Mesendoderm (in vitro differentiated cells): ENCODE measurements around the gene LAMB1.

ENCODE experiments used
- DNase-seq: peaks from one replicate; pipeline ENCODE4 v3.0.0; 2013
- H2AK5ac ChIP-seq: 2 replicates; pipeline ENCODE4 v1.6.1; 2013; ENCODE audit warnings: low read length, inconsistent platforms
- H2BK120ac ChIP-seq: 2 replicates; pipeline ENCODE4 v1.6.1; 2013; ENCODE audit warnings: low read depth, mild to moderate bottlenecking, low read length, moderate library complexity, mixed read lengths
- H2BK15ac ChIP-seq: replicated peaks from 2 replicates; pipeline ENCODE4 v1.6.1; 2013; ENCODE audit warnings: low read depth, mild to moderate bottlenecking, moderate library complexity
- H2BK5ac ChIP-seq: 2 replicates; pipeline ENCODE4 v1.6.1; 2013; ENCODE audit warnings: low read length, inconsistent platforms
- H3K18ac ChIP-seq: 2 replicates; pipeline ENCODE4 v1.6.1; 2013; ENCODE audit warnings: mild to moderate bottlenecking, low read length, mixed read lengths
- H3K23ac ChIP-seq: one replicate; pipeline ENCODE4 v1.6.1; 2013; ENCODE audit warnings: low read length
- H3K27ac ChIP-seq: 2 replicates; pipeline ENCODE4 v1.5.1; 2013; ENCODE audit warnings: low read depth, mild to moderate bottlenecking, inconsistent platforms, low read length, moderate library complexity
- H3K27me3 ChIP-seq: 2 replicates; pipeline ENCODE4 v1.6.1; 2013; ENCODE audit warnings: low read length, control low read depth, mild to moderate bottlenecking, inconsistent platforms; ENCODE audit not compliant: insufficient read depth, poor library complexity
- H3K36me3 ChIP-seq: 2 replicates; pipeline ENCODE4 v1.6.1; 2013; ENCODE audit warnings: low read length, inconsistent platforms; ENCODE audit not compliant: control insufficient read depth, insufficient read depth
- H3K4ac ChIP-seq: one replicate; pipeline ENCODE4 v1.6.1; 2013; ENCODE audit warnings: low read depth, mild to moderate bottlenecking, low read length, moderate library complexity
- H3K4me1 ChIP-seq: 2 replicates; pipeline ENCODE4 v1.6.1; 2013; ENCODE audit warnings: low read depth, low read length, inconsistent platforms; ENCODE audit not compliant: control insufficient read depth
- H3K4me2 ChIP-seq: 2 replicates; pipeline ENCODE4 v1.6.1; 2013; ENCODE audit warnings: low read length
- H3K4me3 ChIP-seq: 2 replicates; pipeline ENCODE4 v1.5.1; 2013; ENCODE audit warnings: mild to moderate bottlenecking, low read length
- H3K56ac ChIP-seq: one replicate; pipeline ENCODE4 v1.6.1; 2013; ENCODE audit warnings: low read length
- H3K79me1 ChIP-seq: 2 replicates; pipeline ENCODE4 v1.6.1; 2013; ENCODE audit warnings: low read length, inconsistent platforms
- H3K79me2 ChIP-seq: 2 replicates; pipeline ENCODE4 v1.6.1; 2013; ENCODE audit warnings: mild to moderate bottlenecking, low read length; ENCODE audit not compliant: control insufficient read depth, insufficient read depth
- H3K9ac ChIP-seq: 2 replicates; pipeline ENCODE4 v1.6.1; 2013; ENCODE audit warnings: low read length, inconsistent platforms
- H4K5ac ChIP-seq: one replicate; pipeline ENCODE4 v1.6.1; 2013; ENCODE audit warnings: low read length
- H4K8ac ChIP-seq: one replicate; pipeline ENCODE4 v1.6.1; 2013; ENCODE audit warnings: low read depth, mild to moderate bottlenecking, control low read depth, low read length, moderate library complexity
- WGBS: extraction: QIAGEN DNeasy Blood & Tissue Kit; methylation state at CpG from one replicate; pipeline ENCODE4 v1.1.7; 2013; ENCODE audit warnings: low lambda C conversion rate, missing lambda C conversion rate; ENCODE audit not compliant: insufficient coverage; ENCODE audit errors: extremely low coverage; 5-methylcytosine and 5-hydroxymethylcytosine counted together

LAMB1 gene

GRCh38 chr7:108027239-108027638 is 24.3 kb upstream of the LAMB1 start:
- H2AK5ac ChIP-seq, result no peak overlapping the region

DNA sequence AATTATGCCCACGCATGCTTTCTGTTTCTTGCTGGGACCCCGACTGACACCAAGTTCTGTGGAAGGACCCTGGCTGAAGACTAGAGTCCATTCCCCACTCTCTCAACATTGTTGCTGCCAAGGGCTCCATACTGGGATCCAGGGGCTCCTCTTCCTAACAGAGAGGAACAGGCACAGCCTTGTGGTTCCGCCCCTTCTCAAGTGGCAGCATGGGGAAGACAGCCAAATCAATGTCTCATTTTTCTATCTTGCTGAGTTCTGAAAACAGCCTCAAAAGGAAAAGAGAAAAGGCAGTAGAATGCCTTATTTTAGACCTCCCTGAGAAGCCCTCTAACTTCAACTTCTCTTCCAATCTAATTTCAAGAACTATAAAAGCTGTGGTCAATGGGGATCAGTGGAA is 23.7 kb upstream of the LAMB1 start:
- Histone ChIP-seq H3K27ac (no peak overlapping the region), H3K18ac (no peak overlapping the region), H3K4me1 (no peaks in the 10 kb centered on the region), H2AK5ac (no peak overlapping the region), H2BK5ac (no peak overlapping the region), H3K27me3 (no peaks in the 10 kb centered on the region), H2BK15ac (no peak overlapping the region), H3K79me2 (no peaks in the 10 kb centered on the region), H3K79me1 (no peaks in the 10 kb centered on the region), H3K56ac (no peak overlapping the region), H3K4me2 (no peak overlapping the region), H2BK120ac (no peak overlapping the region), H3K9ac (no peak overlapping the region), H3K23ac (no peak overlapping the region), H3K4ac (no peak overlapping the region), H4K5ac (no peak overlapping the region), H3K36me3 (no peaks in the 10 kb centered on the region), H4K8ac (no peak overlapping the region), H3K4me3 (no peak overlapping the region)
- no CpG with 5 or more reads among the region's 3 CpGs for WGBS
- DNase-seq, result no peak

More at GRCh38 chr7:108027239-108027638, 24.3 kb upstream of the LAMB1 start:
- Histone ChIP-seq H3K79me2 (no peaks in the 10 kb centered on the region), H3K4ac (no peak overlapping the region), H3K23ac (no peak overlapping the region), H4K5ac (no peak overlapping the region), H2BK5ac (no peak overlapping the region), H2BK120ac (no peak overlapping the region), H3K79me1 (no peaks in the 10 kb centered on the region), H3K4me3 (no peak overlapping the region), H2BK15ac (no peak overlapping the region), H3K4me1 (no peaks in the 10 kb centered on the region), H3K9ac (no peak overlapping the region), H4K8ac (no peak overlapping the region), H3K4me2 (no peak overlapping the region), H3K36me3 (no peaks in the 10 kb centered on the region), H3K27ac (no peak overlapping the region), H3K56ac (no peak overlapping the region), H3K18ac (no peak overlapping the region), H3K27me3 (no peaks in the 10 kb centered on the region)
- no CpG with 5 or more reads among the region's 1 CpG for WGBS
- no peak for DNase-seq

- Histone ChIP-seq H4K5ac (no peak overlapping the region), H3K4me3 (no peak overlapping the region), H3K18ac (no peak overlapping the region), H3K27me3 (no peaks in the 10 kb centered on the region), H2AK5ac (no peak overlapping the region), H3K4ac (no peak overlapping the region), H2BK15ac (no peak overlapping the region), H2BK120ac (no peak overlapping the region), H3K79me2 (no peaks in the 10 kb centered on the region), H3K4me1 (no peaks in the 10 kb centered on the region), H3K4me2 (no peak overlapping the region), H3K23ac (no peak overlapping the region), H4K8ac (no peak overlapping the region), H3K79me1 (no peaks in the 10 kb centered on the region), H3K36me3 (no peaks in the 10 kb centered on the region), H3K9ac (no peak overlapping the region), H2BK5ac (no peak overlapping the region), H3K56ac (no peak overlapping the region), H3K27ac (no peak overlapping the region)
- no peak for DNase-seq
- no CpG with 5 or more reads among the region's 5 CpGs for WGBS
Measured at GRCh38 chr7:108026116-108026515, 23.2 kb upstream of the LAMB1 start.

DNA sequence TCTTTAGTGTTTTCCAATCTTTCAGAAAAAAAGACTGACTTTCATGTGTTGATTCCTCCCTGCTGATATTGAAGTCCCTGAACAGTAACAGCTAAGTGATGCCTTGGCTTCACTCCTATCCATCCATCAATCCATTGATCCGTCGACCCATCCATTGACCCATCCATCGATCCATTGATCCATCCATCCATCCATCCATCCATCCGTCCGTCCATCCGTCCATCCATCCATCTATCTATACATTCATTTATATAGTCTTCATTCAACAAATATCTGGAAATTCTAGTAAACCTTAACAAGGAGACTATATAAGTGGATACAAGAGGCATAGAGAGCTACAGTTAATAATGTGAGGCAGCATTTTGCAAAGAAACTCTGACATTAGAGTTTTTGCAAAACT is 21.6 kb upstream of the LAMB1 start:
- no peak overlapping the region for H3K4me2 ChIP-seq
- H4K8ac ChIP-seq, result no peak overlapping the region
- H3K4me1 ChIP-seq, result no peaks in the 10 kb centered on the region
- DNase-seq, result no peak
- no peak overlapping the region for H3K23ac ChIP-seq
- H3K79me2 ChIP-seq, result no peaks in the 10 kb centered on the region
- no peak overlapping the region for H4K5ac ChIP-seq
- WGBS, result 100% methylated on average over 3 of the region's 6 CpGs
- no peak overlapping the region for H2BK5ac ChIP-seq
- H3K18ac ChIP-seq, result no peak overlapping the region
- H2BK15ac ChIP-seq, result no peak overlapping the region
- no peak overlapping the region for H3K4me3 ChIP-seq
- H3K27me3 ChIP-seq, result no peaks in the 10 kb centered on the region
- H3K4ac ChIP-seq, result no peak overlapping the region
- H3K56ac ChIP-seq, result no peak overlapping the region
- no peak overlapping the region for H2BK120ac ChIP-seq
- H3K9ac ChIP-seq, result no peak overlapping the region
- no peak overlapping the region for H3K27ac ChIP-seq
- H2AK5ac ChIP-seq, result no peak overlapping the region
- no peaks in the 10 kb centered on the region for H3K36me3 ChIP-seq
- H3K79me1 ChIP-seq, result no peaks in the 10 kb centered on the region

GRCh38 chr7:108020585-108020984 is 17.6 kb upstream of the LAMB1 start:
- no peak overlapping the region for H3K4me3 ChIP-seq
- no peak overlapping the region for H2AK5ac ChIP-seq
- no CpG with 5 or more reads among the region's 2 CpGs for WGBS
- H3K79me1 ChIP-seq, result no peaks in the 10 kb centered on the region
- DNase-seq, result no peak
- no peak overlapping the region for H4K5ac ChIP-seq
- H3K4ac ChIP-seq, result no peak overlapping the region
- no peak overlapping the region for H3K18ac ChIP-seq
- no peak overlapping the region for H3K56ac ChIP-seq
- H2BK15ac ChIP-seq, result no peak overlapping the region
- H3K23ac ChIP-seq, result no peak overlapping the region
- no peaks in the 10 kb centered on the region for H3K36me3 ChIP-seq
- H2BK120ac ChIP-seq, result no peak overlapping the region
- no peaks in the 10 kb centered on the region for H3K27me3 ChIP-seq
- no peak overlapping the region for H2BK5ac ChIP-seq
- no peak overlapping the region for H3K27ac ChIP-seq
- H3K4me1 ChIP-seq, result no peaks in the 10 kb centered on the region
- H3K9ac ChIP-seq, result no peak overlapping the region
- no peaks in the 10 kb centered on the region for H3K79me2 ChIP-seq
- no peak overlapping the region for H4K8ac ChIP-seq
- no peak overlapping the region for H3K4me2 ChIP-seq

- Histone ChIP-seq H4K8ac (no peak overlapping the region), H3K36me3 (no peaks in the 10 kb centered on the region), H2BK15ac (no peak overlapping the region), H3K4me1 (no peaks in the 10 kb centered on the region), H3K56ac (no peak overlapping the region), H3K9ac (no peak overlapping the region), H4K5ac (no peak overlapping the region), H3K4me3 (no peak overlapping the region), H3K23ac (no peak overlapping the region), H3K4me2 (no peak overlapping the region), H3K27ac (no peak overlapping the region), H3K18ac (no peak overlapping the region), H3K27me3 (no peaks in the 10 kb centered on the region), H3K4ac (no peak overlapping the region), H2BK5ac (no peak overlapping the region), H2BK120ac (no peak overlapping the region), H2AK5ac (no peak overlapping the region), H3K79me1 (no peaks in the 10 kb centered on the region), H3K79me2 (no peaks in the 10 kb centered on the region)
- no CpG with 5 or more reads among the region's 4 CpGs for WGBS
- DNase-seq, result no peak
Measured at GRCh38 chr7:108018668-108019067, 15.7 kb upstream of the LAMB1 start.
